SKM-1 treated with dmso at 0.1 percent for 144 hours (cell line): ENCODE measurements around the gene ATP5F1B.
A peak's percentile ranks its signal among the peaks of the same experiment; 100 is the strongest.

Experiments used
- DNase-seq: peaks from one replicate; lab custom pipeline; 2025; ENCODE audit not compliant: unreplicated experiment; lab: John Stamatoyannopoulos, UW

The ATP5F1B gene

GRCh38 chr12:56645717-56646446 is at the start of gene ATP5F1B:
Gene ATP5F1B (minus strand): TSS chr12:56645984. CDS start chr12:56645963, 21 bp downstream.
- DNase-seq: peak; percentile 93

- DNase-seq: no peak
Observed at GRCh38 chr12:56694161-56694560, 48.4 kb upstream of the ATP5F1B start.

- no peak for DNase-seq
Observed at GRCh38 chr12:56688846-56689109, 43.0 kb upstream of the ATP5F1B start.

GRCh38 chr12:56688129-56688845 is 42.5 kb upstream of the ATP5F1B start, which contains the start of gene PTGES3:
Gene PTGES3 (minus strand): TSS chr12:56688284. CDS start chr12:56687999, 285 bp downstream.
- peak; percentile 89 for DNase-seq

- DNase-seq: no peak
Observed at GRCh38 chr12:56687223-56688128, 41.7 kb upstream of the ATP5F1B start.

GRCh38 chr12:56684745-56685359 is 39.1 kb upstream of the ATP5F1B start:
- DNase-seq: no peak

GRCh38 chr12:56682323-56682722 is 36.5 kb upstream of the ATP5F1B start:
- DNase-seq: no peak

- DNase-seq: no peak
Observed at GRCh38 chr12:56679883-56680575, 34.2 kb upstream of the ATP5F1B start.

GRCh38 chr12:56678852-56679251 is 33.1 kb upstream of the ATP5F1B start:
- DNase-seq: no peak

GRCh38 chr12:56677680-56678079 is 31.9 kb upstream of the ATP5F1B start:
- DNase-seq: no peak

- no peak for DNase-seq
Observed at GRCh38 chr12:56676851-56677580, 31.2 kb upstream of the ATP5F1B start.

- DNase-seq: no peak
Observed at GRCh38 chr12:56671608-56672007, 25.8 kb upstream of the ATP5F1B start.

- DNase-seq: no peak
Observed at GRCh38 chr12:56670836-56671235, 25.1 kb upstream of the ATP5F1B start.

- DNase-seq: no peak
Observed at GRCh38 chr12:56668197-56668457, 22.3 kb upstream of the ATP5F1B start.

GRCh38 chr12:56661979-56662638 is 16.3 kb upstream of the ATP5F1B start:
- DNase-seq: no peak

GRCh38 chr12:56661560-56661959 is 15.8 kb upstream of the ATP5F1B start:
- no peak for DNase-seq

GRCh38 chr12:56658921-56659320 is 13.1 kb upstream of the ATP5F1B start:
- no peak for DNase-seq

- DNase-seq: no peak
Observed at GRCh38 chr12:56657416-56658379, 11.9 kb upstream of the ATP5F1B start.
